H1 (cell line): ENCODE measurements around the gene CYP4F3. TPM values are rescaled to one million over a fixed set of nuclear protein-coding genes. Genes with fewer than 3 reads are reported as not detected.

Experiments
- CTCF ChIA-PET: fragments of 300-600 bp; sonication (Branson Sonifier 250); formaldehyde crosslinking; loops from one replicate; lab custom pipeline; 2021; ENCODE audit not compliant: partially characterized antibody; lab: Charles Lee
- POLR2A ChIA-PET: fragments of 300-600 bp; sonication (Branson Sonifier 250); formaldehyde crosslinking; loops from one replicate; lab custom pipeline; 2021; ENCODE audit warnings: inconsistent platforms; ENCODE audit not compliant: partially characterized antibody; lab: Charles Lee
- DNase-seq, 2 experiments: peaks; one replicate each; pipeline versions ENCODE4 v3.0.0 to v3.0.0-alpha.2; 2010 to 2022; ENCODE audit warnings: low spot score in 2 of 2, low read depth in 1 of 2, mixed read lengths in 1 of 2
- FAIRE-seq: peaks from 2 replicates; lab custom pipeline; 2011; peaks lifted over from hg19 to GRCh38; lab: Jason Lieb, UNC
- H2AFZ ChIP-seq: 2 replicates; pipeline ENCODE4 v1.8.1; 2012; ENCODE audit warnings: low read length, inconsistent platforms
- H2AK5ac ChIP-seq: 2 replicates; pipeline ENCODE4 v1.6.1; 2013; ENCODE audit warnings: low read depth, low read length
- H2BK120ac ChIP-seq: replicated peaks from 2 replicates; pipeline ENCODE3; 2013; ENCODE audit warnings: low read depth, low read length, inconsistent platforms
- H2BK12ac ChIP-seq: 2 replicates; pipeline ENCODE4 v1.6.1; 2013; ENCODE audit warnings: low read depth, low read length
- H2BK15ac ChIP-seq: 2 replicates; pipeline ENCODE4 v1.6.1; 2013; ENCODE audit warnings: low read length
- H2BK20ac ChIP-seq: 2 replicates; pipeline ENCODE4 v1.6.1; 2013; ENCODE audit warnings: low read length
- H2BK5ac ChIP-seq: 2 replicates; pipeline ENCODE4 v1.6.1; 2013; ENCODE audit warnings: low read depth, low read length
- H3K14ac ChIP-seq: 2 replicates; pipeline ENCODE4 v1.6.1; 2013; ENCODE audit warnings: inconsistent platforms; ENCODE audit not compliant: insufficient read length
- H3K18ac ChIP-seq: 2 replicates; pipeline ENCODE4 v1.6.1; 2013; ENCODE audit warnings: low read length; ENCODE audit errors: extremely low read depth
- H3K23ac ChIP-seq: 2 replicates; pipeline ENCODE4 v1.6.1; 2013; ENCODE audit warnings: inconsistent platforms; ENCODE audit not compliant: insufficient read length
- H3K23me2 ChIP-seq: 2 replicates; pipeline ENCODE4 v1.6.1; 2013; ENCODE audit warnings: low read depth, low read length
- H3K27ac ChIP-seq: 2 replicates; pipeline ENCODE4 v1.6.1; 2011; ENCODE audit warnings: low read depth, low read length, inconsistent platforms
- H3K27me3 ChIP-seq, 4 experiments: replicated peaks in 1 of 4; 1 replicate in 1 of 4; 2 replicates in 3 of 4; pipeline versions ENCODE4 v1.6.1 to v1.8.1; 2011 to 2013; ENCODE audit warnings: low read length in 3 of 4, mild to moderate bottlenecking in 3 of 4, inconsistent platforms in 2 of 4, mixed read lengths in 2 of 4, moderate library complexity in 1 of 4; ENCODE audit not compliant: control insufficient read depth in 3 of 4, insufficient read depth in 3 of 4; ENCODE audit errors: extremely low read depth in 1 of 4
- H3K36me3 ChIP-seq, 4 experiments: 2 replicates each; pipeline versions ENCODE4 v1.6.1 to v1.8.1; 2011 to 2013; ENCODE audit warnings: mild to moderate bottlenecking in 4 of 4, low read length in 3 of 4, moderate library complexity in 2 of 4, control low read depth in 1 of 4, inconsistent platforms in 1 of 4; ENCODE audit not compliant: insufficient read depth in 4 of 4, control insufficient read depth in 2 of 4
- H3K4ac ChIP-seq: replicated peaks from 2 replicates; pipeline ENCODE3; 2013; ENCODE audit warnings: low read length, low read depth, mixed read lengths, inconsistent platforms; ENCODE audit not compliant: insufficient read length
- H3K4me1 ChIP-seq, 4 experiments: replicated peaks in 1 of 4; 1 replicate in 1 of 4; 2 replicates in 3 of 4; pipeline versions ENCODE4 v1.6.1 to v1.8.1; 2011 to 2013; ENCODE audit warnings: low read length in 3 of 4, inconsistent platforms in 2 of 4, mixed read lengths in 1 of 4; ENCODE audit not compliant: insufficient read depth in 4 of 4, control insufficient read depth in 3 of 4
- H3K4me2 ChIP-seq, 2 experiments: 2 replicates each; pipeline versions ENCODE4 v1.6.1 to v1.8.1; 2011 to 2013; ENCODE audit warnings: low read depth in 2 of 2, low read length in 2 of 2, control low read depth in 1 of 2, inconsistent platforms in 1 of 2, mild to moderate bottlenecking in 1 of 2; ENCODE audit not compliant: insufficient read depth in 1 of 2
- H3K4me3 ChIP-seq, 4 experiments: fragments of 200-600, 300-600 bp in 1 of 4; sonication (generic), shearing (Covaris generic), sonication (Bioruptor Twin) in 1 of 4; 2 replicates each; pipeline versions ENCODE4 v1.5.1 to v1.8.1; 2011 to 2016; ENCODE audit warnings: low read length in 4 of 4, low read depth in 3 of 4, control low read depth in 2 of 4, inconsistent platforms in 2 of 4, mild to moderate bottlenecking in 2 of 4, mixed read lengths in 1 of 4, moderate library complexity in 1 of 4; ENCODE audit not compliant: insufficient read depth in 2 of 4; ENCODE audit errors: extremely low read depth in 1 of 4
- H3K56ac ChIP-seq: replicated peaks from 2 replicates; pipeline ENCODE3; 2013; ENCODE audit warnings: low read depth, mild to moderate bottlenecking, mixed read lengths, low read length, inconsistent platforms; ENCODE audit not compliant: insufficient read length
- H3K79me1 ChIP-seq: 2 replicates; pipeline ENCODE4 v1.6.1; 2013; ENCODE audit warnings: low read depth, low read length, control low read depth
- H3K79me2 ChIP-seq, 2 experiments: 2 replicates each; pipeline versions ENCODE4 v1.6.1 to v1.8.1; 2012 to 2013; ENCODE audit warnings: low read length in 2 of 2, mild to moderate bottlenecking in 2 of 2, inconsistent platforms in 1 of 2; ENCODE audit not compliant: insufficient read depth in 2 of 2, control insufficient read depth in 1 of 2
- H3K9ac ChIP-seq, 4 experiments: replicated peaks in 1 of 4; 1 replicate in 1 of 4; 2 replicates in 3 of 4; pipeline versions ENCODE4 v1.6.1 to v1.8.1; 2011 to 2013; ENCODE audit warnings: low read depth in 3 of 4, low read length in 3 of 4, control low read depth in 2 of 4, mild to moderate bottlenecking in 2 of 4, moderate library complexity in 2 of 4, inconsistent platforms in 1 of 4; ENCODE audit errors: extremely low read depth in 1 of 4
- H3K9me3 ChIP-seq, 2 experiments: 2 replicates each; pipeline versions ENCODE4 v1.6.1 to v1.8.1; 2012 to 2013; ENCODE audit warnings: mild to moderate bottlenecking in 2 of 2, moderate library complexity in 2 of 2, control low read depth in 1 of 2, inconsistent platforms in 1 of 2, low read depth in 1 of 2, low read length in 1 of 2, mixed read lengths in 1 of 2; ENCODE audit not compliant: insufficient read depth in 2 of 2
- H4K20me1 ChIP-seq, 2 experiments: replicated peaks in 1 of 2; 2 replicates each; pipeline versions ENCODE3 to v1.8.1; 2011 to 2013; ENCODE audit warnings: inconsistent platforms in 2 of 2, low read length in 2 of 2, mild to moderate bottlenecking in 1 of 2; ENCODE audit not compliant: insufficient read depth in 2 of 2, control insufficient read depth in 1 of 2
- H4K5ac ChIP-seq: 2 replicates; pipeline ENCODE4 v1.6.1; 2013; ENCODE audit warnings: low read length, low read depth, mixed read lengths, inconsistent platforms; ENCODE audit not compliant: insufficient read length
- H4K8ac ChIP-seq: 2 replicates; pipeline ENCODE4 v1.8.0; 2013; ENCODE audit warnings: mild to moderate bottlenecking, moderate library complexity, low read length, inconsistent platforms; ENCODE audit not compliant: insufficient read depth; ENCODE audit errors: extremely low read depth
- H4K91ac ChIP-seq: replicated peaks from 2 replicates; pipeline ENCODE3; 2013; ENCODE audit warnings: low read length, mixed read lengths, inconsistent platforms; ENCODE audit not compliant: insufficient read length
- ASH2L ChIP-seq: fragments of 200-600, 300-600 bp; sonication (generic); IDR thresholded peaks from one replicate; pipeline ENCODE4 v1.7.1; 2017; ENCODE audit warnings: low read length
- CEBPB ChIP-seq: IDR thresholded peaks from 2 replicates; pipeline ENCODE4 v1.6.1; 2012; ENCODE audit warnings: low read depth, low read length
- CHD1 ChIP-seq: IDR thresholded peaks from 2 replicates; pipeline ENCODE4 v1.6.1; 2012; ENCODE audit warnings: low read depth, low read length, improper control_type of control experiment
- EGR1 ChIP-seq: IDR thresholded peaks from 2 replicates; pipeline ENCODE4 v1.6.1; 2011; ENCODE audit warnings: low read depth, low read length, borderline replicate concordance
- HDAC2 ChIP-seq, 2 experiments: fragments of 300-600 bp in 1 of 2; sonication (generic) in 1 of 2; IDR thresholded peaks; 2 replicates each; pipeline ENCODE4 v1.6.1; 2011 to 2012; ENCODE audit warnings: low read depth in 2 of 2, low read length in 2 of 2, mild to moderate bottlenecking in 2 of 2, moderate library complexity in 2 of 2, borderline replicate concordance in 1 of 2, inconsistent platforms in 1 of 2
- POU5F1 ChIP-seq: IDR thresholded peaks from 2 replicates; pipeline ENCODE4 v1.6.1; 2011; ENCODE audit warnings: low read depth, mild to moderate bottlenecking, low read length, moderate library complexity
- RAD21 ChIP-seq, 2 experiments: IDR thresholded peaks in 1 of 2; conservative IDR thresholded peaks in 1 of 2; 2 replicates each; pipeline ENCODE4 v1.6.1; 2011; ENCODE audit warnings: low read depth in 2 of 2, low read length in 2 of 2, improper control_type of control experiment in 1 of 2, inconsistent platforms in 1 of 2, mild to moderate bottlenecking in 1 of 2, moderate library complexity in 1 of 2
- TEAD4 ChIP-seq: IDR thresholded peaks from 2 replicates; pipeline ENCODE4 v1.6.1; 2012; ENCODE audit warnings: low read depth, low read length, inconsistent platforms, mixed read lengths
- WGBS, 2 experiments: shearing (Covaris generic) in 1 of 2; methylation state at CpG; one replicate each; pipeline versions ENCODE4 v1.1.6 to v1.1.7; 2013 to 2015; ENCODE audit warnings: low lambda C conversion rate in 2 of 2, mixed read lengths in 2 of 2, inconsistent platforms in 1 of 2, low coverage in 1 of 2, missing lambda C conversion rate in 1 of 2; ENCODE audit not compliant: insufficient replicate concordance in 2 of 2, insufficient coverage in 1 of 2, insufficient read length in 1 of 2; ENCODE audit errors: extremely low coverage in 1 of 2, missing lambda C conversion rate in 1 of 2; 5-methylcytosine and 5-hydroxymethylcytosine counted together
- polyA plus RNA-seq, 7 experiments: library from polyadenylated mRNA; depleted of rRNA in 3 of 7; stranded (reverse) in 5 of 7; unstranded in 2 of 7; fragments of >200 nt in 5 of 7; fragments of 200-250 nt in 2 of 7; gene quantifications; 1 replicate in 5 of 7; 2 replicates in 1 of 7; 4 replicates in 1 of 7; pipeline versions ENCODE4 v1.2.1 to v1.2.3, GENCODE V29; 2011 to 2013; ENCODE audit warnings: missing spikeins in 2 of 7, mixed read lengths in 2 of 7
- total RNA-seq: library from RNA; stranded (reverse); fragmentation: NEBNext Ultra II Directional; extraction: Animal tissue kit (Norgen Biotek cat#: 25700); gene quantifications from 2 replicates; pipeline ENCODE4 v1.2.1, GENCODE V29; 2021

CYP4F3 gene
- total and polyA plus RNA-seq, 2 of the 8 experiments (the other 6 are each of a cell fraction or from before 2014, with no cell fraction given): not detected

GRCh38 chr19:15613338-15613737 lies 27.4 kb upstream of the CYP4F3 start:
- Histone ChIP-seq H3K79me2 (no peaks in the 10 kb centered on the region), H4K20me1 (no peaks in the 10 kb centered on the region), H4K8ac (no peak overlapping the region), H3K18ac (no peak overlapping the region), H3K14ac (no peak overlapping the region), H2BK12ac (no peak overlapping the region), H3K4me2 (no peak overlapping the region), H3K56ac (no peak overlapping the region), H3K4me1 (no peaks in the 10 kb centered on the region), H3K9me3 (peaks cover 64 to 88% of the 10 kb centered on the region in 2 experiments), H3K9ac (no peak overlapping the region), H2BK20ac (no peak overlapping the region), H3K23ac (no peak overlapping the region), H3K4ac (no peak overlapping the region), H3K27me3 (no peaks in the 10 kb centered on the region), H2BK15ac (no peak overlapping the region), H2BK5ac (no peak overlapping the region), H2AFZ (no peak overlapping the region), H4K5ac (no peak overlapping the region), H3K79me1 (no peaks in the 10 kb centered on the region), H3K4me3 (no peak overlapping the region), H2AK5ac (no peak overlapping the region), H3K23me2 (peaks cover 2% of the 10 kb centered on the region; the same call in 1 of the 2 replicates), H2BK120ac (no peak overlapping the region), H3K27ac (no peak overlapping the region), H4K91ac (no peak overlapping the region), H3K36me3 (no peaks in the 10 kb centered on the region)
- FAIRE-seq (no peak), DNase-seq (no peak)
- POLR2A ChIA-PET: no interaction called here
- WGBS, 2 experiments: 86% methylated on average over 3 of the region's 3 CpGs; no CpG with 5 or more reads in 1 of the 2 experiments
- CTCF ChIA-PET: interaction anchor here (0.9 kb wide), 1 partner anchor 150 kb away, joined by 3 read pairs; no protein-coding TSS in a partner anchor
- no peak for TF ChIP-seq HDAC2 (IDR thresholded peaks at IDR 0.05; ENCODE audit: borderline replicate concordance in 1 of 2, low read depth in 2 of 2, low read length in 2 of 2)
- no peak for TF ChIP-seq CEBPB
- TF ChIP-seq EGR1: no peak
- TF ChIP-seq CHD1: no peak
- no peak for TF ChIP-seq TEAD4
- no peak for TF ChIP-seq POU5F1
- TF ChIP-seq ASH2L: no peak
- TF ChIP-seq RAD21 (IDR thresholded peaks at IDR 0.05 in 1 of 2, conservative IDR thresholded peaks at IDR 0.05 in 1 of 2; ENCODE audit: low read depth in 2 of 2, low read length in 2 of 2): no peak
